GM21381 (cell line): Measurements from ENCODE around the gene CYP46A1.
"Not testable (repeated sequence)": the region's sequence is repeated elsewhere in the genome, so short reads cannot be mapped to it uniquely, and the experiment has no call there.

Experiments used
- ATAC-seq: cut with Tn5 transposase; IDR thresholded peaks from one replicate; pipeline ENCODE4 v1.9.1; 2021; ENCODE audit warnings: mild to moderate bottlenecking, moderate library complexity; ENCODE audit not compliant: unreplicated experiment

The CYP46A1 gene

DNA sequence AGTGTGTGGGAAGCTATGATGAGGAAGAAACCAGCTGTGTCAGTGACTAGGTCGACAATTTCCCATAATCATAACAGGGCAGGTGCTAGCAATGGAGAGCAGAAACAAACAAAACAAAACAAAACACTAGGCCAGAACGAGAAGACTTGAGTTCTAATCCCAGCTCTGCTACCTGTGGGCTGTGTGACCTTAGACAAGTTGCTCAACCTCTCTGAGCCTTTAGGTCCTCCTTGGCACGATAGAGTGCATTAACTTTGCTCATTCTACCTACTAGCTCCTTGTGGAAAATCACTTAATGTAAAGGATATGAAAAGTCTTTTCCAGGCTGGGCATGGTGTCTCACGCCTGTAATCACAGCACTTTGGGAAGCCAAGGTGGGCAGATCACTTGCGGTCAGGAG is 27.9 kb upstream of the CYP46A1 start:
- ATAC-seq: no peak

DNA sequence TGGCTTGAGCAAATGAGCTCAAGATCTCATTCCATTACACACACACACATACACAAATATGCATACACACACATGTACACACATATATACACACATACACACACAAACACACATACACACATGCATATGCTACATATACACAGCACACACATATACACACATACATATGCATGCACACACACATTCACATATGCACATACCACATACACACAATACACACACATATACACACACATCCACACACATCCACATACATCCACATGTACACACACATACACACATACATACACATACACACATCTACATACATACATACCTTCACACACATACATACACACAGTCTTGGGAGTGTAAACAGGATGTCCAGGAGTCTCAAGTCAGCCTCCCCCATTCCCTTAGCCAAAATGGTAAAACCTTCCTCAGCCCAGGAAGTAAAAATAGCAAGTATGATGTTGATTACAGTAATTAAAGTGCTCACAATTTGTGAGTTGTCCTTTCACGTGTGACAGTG is 26.4 kb upstream of the CYP46A1 start:
- no peak for ATAC-seq

- no peak for ATAC-seq
Observed at GRCh38 chr14:99658218-99658845, 25.8 kb upstream of the CYP46A1 start.

DNA sequence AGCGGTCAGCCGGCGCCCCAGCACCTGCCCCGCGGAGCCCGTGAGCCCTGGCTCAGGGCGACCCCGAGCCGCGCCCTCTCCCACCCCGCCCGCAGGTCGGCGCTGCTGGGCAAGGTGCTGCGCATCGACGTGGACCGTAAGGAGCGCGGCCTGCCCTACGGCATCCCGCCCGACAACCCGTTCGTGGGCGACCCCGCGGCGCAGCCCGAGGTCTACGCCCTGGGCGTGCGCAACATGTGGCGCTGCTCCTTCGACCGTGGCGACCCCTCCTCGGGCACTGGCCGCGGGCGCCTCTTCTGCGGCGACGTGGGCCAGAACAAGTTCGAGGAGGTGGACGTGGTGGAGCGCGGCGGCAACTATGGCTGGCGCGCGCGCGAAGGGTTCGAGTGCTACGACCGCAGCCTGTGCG is 24.8 kb upstream of the CYP46A1 start:
- no peak for ATAC-seq

DNA sequence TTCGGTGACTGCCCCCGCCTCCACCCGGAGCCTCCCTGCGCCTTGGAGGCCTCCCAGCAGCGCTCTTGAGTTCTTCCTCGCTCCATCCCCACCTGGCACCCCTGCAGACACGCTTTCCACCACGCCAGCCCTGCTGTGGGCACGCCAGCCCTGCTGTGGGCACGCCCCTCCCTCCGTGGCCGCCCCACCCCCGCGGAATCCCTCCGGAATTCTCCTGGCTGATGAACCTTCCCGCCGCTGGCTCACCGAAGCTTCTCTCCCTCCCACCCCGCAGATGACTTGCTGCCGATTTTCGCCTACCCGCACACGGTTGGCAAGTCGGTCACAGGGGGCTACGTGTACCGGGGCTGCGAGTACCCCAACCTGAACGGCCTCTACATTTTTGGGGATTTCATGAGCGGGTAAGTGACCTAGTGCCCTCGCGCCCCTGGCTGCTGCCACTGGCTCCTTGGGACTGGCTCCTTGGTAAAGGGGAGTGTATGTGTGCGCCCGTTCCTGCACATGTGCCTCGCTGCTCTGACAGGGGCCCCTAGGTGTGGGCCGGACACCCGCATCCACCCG is 24.0 kb upstream of the CYP46A1 start:
- ATAC-seq: no peak

- ATAC-seq: no peak
Observed at GRCh38 chr14:99660794-99661193, 23.3 kb upstream of the CYP46A1 start.

- not testable (repeated sequence) for ATAC-seq
Observed at GRCh38 chr14:99661206-99661605, 22.9 kb upstream of the CYP46A1 start.

DNA sequence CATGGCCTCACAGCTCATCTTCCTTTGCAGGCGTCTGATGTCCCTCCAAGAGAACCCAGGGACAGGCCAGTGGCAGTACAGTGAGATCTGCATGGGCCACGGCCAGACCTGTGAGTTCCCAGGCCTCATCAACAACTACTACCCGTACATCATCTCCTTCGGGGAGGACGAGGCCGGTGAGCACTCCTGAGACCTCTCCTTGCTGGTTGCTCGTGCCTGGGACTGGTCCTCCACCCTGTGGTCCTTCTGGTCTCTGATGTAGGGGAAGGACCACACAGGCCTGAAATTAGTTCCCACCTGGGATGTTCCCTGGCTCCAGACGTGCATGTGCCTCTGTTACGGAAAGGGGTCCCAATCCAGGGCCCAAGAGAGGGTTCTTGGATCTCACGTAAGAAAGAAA is 21.3 kb upstream of the CYP46A1 start:
- no peak for ATAC-seq

- ATAC-seq: no peak
Observed at GRCh38 chr14:99663386-99664057, 20.6 kb upstream of the CYP46A1 start.

DNA sequence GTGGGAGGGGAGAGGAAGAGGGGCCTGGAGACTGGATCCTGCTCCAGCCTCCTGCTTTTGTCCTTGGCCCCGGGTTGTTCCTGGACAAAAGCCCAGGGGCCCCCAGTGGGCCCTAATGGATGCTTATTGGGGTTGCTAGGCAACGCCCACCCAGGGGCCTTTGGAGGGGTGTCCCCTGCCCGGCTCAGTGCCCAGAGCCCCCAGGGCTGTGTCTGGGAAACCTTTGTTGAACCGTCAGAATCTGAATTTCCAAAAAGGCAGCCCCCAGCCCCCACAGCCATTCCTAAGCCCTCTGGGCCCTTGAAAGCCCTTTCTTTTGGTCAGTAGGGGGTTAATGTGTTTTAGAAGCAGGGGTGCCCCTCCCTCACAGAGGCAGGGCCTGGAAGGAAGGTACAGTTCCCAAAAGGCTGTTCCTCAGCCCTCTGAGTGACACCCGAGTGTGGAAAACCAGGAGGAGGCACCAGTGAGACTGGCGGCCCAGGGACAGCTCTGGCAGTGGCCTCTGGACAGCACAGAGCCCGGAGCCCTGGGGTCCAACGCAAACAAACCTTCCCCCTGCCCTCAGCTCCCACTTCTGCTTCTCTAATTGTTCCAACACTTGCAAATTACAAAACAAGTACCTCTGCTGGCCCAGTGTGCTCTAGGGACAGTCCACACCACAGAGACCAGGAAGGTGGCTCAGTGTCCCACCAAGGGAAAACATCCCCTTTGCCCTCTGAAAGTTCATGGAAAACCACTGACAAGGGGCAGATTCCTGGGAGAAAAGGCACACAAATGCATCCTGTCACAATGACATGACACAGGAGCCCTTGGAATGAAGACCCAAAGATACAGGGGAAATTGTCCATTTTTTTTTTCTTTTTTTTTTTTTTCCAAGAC is 19.8 kb upstream of the CYP46A1 start:
- ATAC-seq: no peak

DNA sequence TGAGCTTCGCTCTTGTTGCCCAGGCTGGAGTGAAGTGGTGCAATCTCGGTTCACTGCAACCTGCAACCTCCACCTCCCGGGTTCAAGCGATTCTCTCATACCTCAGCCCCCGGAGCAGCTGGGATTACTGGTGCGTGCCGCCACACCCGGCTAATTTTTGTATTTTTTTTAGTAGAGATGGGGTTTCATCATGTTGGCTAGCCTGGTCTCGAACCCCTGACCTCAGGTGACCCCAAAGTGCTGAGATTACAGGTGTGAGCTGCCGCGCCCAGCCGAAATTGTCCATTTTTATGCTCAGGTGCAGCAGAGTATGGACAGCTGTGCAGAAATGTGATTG is 19.2 kb upstream of the CYP46A1 start:
- ATAC-seq: peak; percentile 44

- no peak for ATAC-seq
Observed at GRCh38 chr14:99666533-99666932, 17.6 kb upstream of the CYP46A1 start.

DNA sequence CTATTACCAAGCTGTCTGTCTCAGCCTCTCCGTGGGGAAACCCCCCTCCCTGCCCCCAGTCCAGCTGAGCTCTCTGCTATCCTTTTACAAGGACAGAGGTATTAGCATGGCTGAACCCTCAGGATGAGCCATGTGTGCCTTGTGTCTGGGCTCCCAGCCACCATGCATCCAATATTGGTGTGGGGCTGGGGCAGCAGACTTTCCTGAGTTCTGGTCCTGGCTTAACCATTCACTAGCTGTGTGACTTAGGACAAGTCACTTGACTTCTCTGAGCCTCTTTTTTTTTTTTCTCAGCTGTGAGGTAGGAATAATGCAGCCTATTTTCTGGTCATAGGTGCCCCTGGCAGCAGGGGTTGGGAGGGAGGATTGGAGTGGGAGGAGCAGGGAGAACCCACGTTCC is 17.1 kb upstream of the CYP46A1 start:
- no peak for ATAC-seq

DNA sequence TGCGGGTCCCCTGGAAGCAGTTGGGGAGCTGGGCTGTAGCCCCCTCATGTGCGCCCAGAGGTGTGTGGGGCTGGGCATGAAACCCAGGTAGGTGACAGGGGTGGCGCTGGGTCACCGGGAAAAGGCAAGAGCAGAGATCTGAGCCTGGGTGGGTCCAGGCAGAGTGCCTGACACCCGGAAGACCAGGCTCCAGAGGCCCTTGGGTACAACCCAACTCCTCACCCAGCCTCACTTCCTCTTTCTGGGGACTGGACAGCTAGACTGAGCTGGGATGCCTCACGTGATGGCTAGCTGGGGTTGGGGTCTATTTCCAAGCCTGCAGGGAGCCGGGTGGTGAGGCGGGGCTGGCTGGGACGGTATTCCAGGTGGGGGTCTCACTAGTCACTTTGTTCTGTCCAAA is 16.3 kb upstream of the CYP46A1 start:
- ATAC-seq: no peak

DNA sequence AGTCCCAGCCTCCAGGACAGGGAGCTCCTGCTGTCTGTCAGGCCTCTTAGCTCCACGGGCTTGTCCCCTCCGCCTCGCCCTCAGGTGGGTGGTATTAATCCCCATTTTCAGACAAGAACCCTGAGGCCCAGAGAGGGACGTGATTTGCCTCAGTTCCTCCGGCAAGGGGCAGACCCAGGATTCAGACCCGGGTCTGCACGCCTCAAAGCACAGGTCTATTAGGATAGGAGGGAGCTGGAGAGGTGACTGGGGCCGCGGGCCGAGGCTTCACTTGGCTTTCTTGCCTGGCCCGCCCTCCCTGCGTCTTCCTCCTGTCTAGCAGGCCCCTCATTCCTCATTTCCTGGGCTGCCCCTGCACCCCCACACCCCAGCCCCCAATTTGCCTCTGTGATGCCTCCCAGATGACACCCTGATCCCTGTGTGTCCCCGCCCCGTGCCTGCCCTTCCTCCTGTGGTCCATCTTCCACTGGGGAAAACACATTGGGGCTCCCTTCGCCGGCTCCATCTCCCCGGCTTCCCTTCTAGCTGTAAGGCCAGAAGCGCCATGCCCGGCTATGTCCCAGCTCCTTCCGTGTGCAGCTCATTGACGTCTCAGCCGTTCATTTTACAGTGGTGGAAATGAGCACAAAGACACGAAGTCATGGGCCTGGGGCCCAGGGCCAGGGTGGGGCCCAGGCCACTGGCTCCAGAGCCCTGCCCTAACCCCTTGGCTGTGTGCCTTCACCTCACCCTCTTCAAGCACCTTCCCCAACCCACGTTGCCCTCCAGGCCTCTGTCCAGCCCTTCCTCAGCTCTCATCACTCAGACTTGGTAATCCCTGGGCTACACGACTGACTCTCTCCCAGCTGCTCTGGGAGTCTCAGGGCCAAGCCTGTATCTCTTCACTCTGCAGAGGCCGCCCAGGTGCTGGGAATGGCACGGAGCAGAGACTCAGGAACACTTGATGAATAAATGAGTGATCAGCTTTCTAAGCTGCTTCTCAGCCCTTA is 15.5 kb upstream of the CYP46A1 start:
- no peak for ATAC-seq

DNA sequence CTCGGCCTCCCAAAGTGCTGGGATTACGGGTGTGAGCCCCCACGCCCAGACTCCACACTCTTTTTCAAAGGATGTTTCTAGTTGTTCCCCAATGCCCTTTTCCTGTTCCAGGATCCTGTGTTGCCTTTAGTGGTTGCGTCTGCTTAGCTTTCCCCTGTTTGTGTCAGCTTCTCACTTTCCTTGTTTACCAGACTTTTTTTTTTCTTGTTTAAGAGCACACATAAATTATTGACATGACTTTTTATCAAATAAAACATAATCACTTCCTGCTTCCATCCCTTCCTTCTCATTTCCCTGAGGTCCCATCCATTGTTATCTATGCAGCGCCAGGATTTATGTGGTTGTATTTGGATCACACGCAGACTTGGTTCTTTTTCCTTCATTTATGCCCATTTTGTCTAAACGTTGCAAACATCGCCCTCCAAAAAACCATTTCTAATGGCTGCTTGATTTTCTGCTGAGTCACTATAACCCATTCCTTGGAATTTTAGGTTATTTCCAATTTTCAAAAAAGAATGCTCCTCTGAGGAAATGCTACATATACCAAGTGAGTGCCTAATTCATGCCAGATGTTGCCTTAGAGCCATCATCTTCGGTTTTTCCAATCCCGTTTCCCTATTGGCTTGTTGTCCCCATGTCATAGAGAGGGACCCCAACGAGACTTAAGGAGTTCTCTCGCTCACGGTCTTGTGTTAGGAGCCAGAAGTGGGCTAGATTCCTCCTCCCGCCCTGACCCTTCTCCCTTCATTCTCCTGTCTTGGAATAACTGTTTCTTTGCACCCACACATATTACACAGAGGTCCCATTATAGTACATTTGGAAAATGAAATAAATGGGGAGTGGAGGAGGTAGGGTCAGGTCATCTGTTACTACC is 13.5 kb upstream of the CYP46A1 start:
- no peak for ATAC-seq

DNA sequence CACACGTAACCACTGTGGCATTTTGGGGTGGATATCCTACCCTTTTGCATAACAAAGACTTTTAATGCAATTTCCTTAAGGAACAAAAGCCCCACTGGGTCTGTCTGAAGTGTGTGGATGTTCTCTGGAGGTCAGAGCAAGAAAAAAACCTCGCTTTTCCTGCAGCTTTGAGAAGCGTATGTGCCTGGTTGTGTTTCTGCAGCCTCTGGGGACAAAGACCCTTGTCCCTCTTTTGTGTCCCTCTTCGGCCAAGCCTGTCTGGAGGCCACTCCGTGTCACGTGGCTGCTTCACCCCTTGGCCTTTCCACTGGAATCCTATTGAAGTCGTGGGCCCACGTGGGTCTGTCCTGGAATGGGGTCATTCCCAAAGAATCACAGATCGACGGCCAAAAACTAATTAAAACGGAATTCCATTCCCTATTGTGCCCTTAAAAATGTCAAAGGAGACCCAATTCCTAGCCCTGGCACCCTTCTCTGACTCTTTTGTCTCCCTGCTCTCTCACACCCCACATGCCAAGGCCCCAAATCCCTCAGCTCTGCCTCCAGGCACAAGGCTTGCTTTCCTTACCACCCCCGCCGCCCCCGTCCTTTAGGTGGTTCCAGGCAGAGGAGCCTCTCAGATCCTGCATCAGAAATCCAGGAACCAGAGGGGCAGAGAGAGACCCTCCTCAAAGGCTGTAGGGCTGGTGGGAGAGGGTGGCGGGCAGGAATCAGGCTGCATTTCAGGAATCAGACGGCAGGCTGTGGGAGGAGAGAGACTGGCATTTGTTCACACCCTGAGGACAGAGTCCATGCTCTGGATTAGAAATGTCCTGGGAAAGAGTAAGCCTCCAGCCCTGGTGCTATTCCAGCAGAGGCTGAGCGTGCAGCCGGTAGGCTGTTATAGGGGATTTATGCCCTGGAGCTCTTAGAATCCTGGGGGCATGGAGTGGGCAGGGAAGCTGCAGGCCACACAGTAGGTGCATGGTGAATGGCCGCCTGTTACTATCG is 12.6 kb upstream of the CYP46A1 start:
- ATAC-seq: no peak
